Subcutaneous adipose tissue (tissue), 4 donors: ENCODE measurements around the gene UNC5A. TPM values are rescaled to one million over a fixed set of nuclear protein-coding genes. Genes with fewer than 3 reads are reported as not detected.

Source experiments
- CTCF ChIP-seq: fragments of 450-650 bp; IDR thresholded peaks from one replicate; pipeline ENCODE4 v1.5.1; 2016; ENCODE audit warnings: low read depth, mild to moderate bottlenecking, control low read depth, antibody characterized with exemption, moderate library complexity
- total RNA-seq, 4 donors: library from RNA; depleted of rRNA; stranded (reverse); fragments of >200 nt; gene quantifications; one replicate each; pipeline ENCODE4 v1.1.0, GENCODE V29; 2016

The UNC5A gene
- total RNA-seq, 4 donors from 2014 or later, result 0.17 to 0.19 TPM; not detected in 2

- no peak for TF ChIP-seq CTCF
Observed at GRCh38 chr5:176803943-176804498, 6.3 kb upstream of the UNC5A start.

- TF ChIP-seq CTCF, result no peak
Observed at GRCh38 chr5:176806137-176806536, 4.2 kb upstream of the UNC5A start.

GRCh38 chr5:176809544-176810080, 747 bp upstream of the UNC5A start:
- TF ChIP-seq CTCF, result no peak

- TF ChIP-seq CTCF, result no peak
Observed at GRCh38 chr5:176810687-176811501, 535 bp downstream of the UNC5A start.

GRCh38 chr5:176812269-176813259, 2.2 kb downstream of the UNC5A start:
- no peak for TF ChIP-seq CTCF

GRCh38 chr5:176813587-176814312, 3.4 kb downstream of the UNC5A start:
- no peak for TF ChIP-seq CTCF
